ENCODE results near the gene RPL10. TPM values are rescaled to one million over a fixed set of nuclear protein-coding genes. Genes with fewer than 3 reads are reported as not detected.

RPL10 gene
- polyA plus RNA-seq, 1 donor (not counting 4 experiments of a cell fraction or from before 2014, with no cell fraction given), result 2,926 TPM

DNA sequence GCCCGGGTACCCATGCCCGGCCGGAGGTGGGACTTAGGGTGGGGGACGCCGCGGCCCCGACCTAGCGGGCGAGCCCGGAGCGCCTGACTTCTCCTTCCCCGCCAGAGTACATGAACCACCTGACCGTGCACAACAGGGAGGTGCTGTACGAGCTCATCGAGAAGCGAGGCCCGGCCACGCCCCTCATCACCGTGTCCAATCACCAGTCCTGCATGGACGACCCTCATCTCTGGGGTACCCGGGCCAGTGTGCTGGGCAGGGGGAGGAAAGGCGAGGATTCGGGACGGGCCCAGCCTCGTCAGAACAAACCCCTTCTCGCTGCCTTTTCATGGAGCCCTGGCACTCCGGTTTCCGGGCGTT is 13.8 kb downstream of the RPL10 start:
- Histone ChIP-seq H3K9me1 (ENCODE audit: control insufficient read depth, extremely low read depth, insufficient read depth, low read length) (no peaks in the 10 kb centered on the region), H3K9me3 (ENCODE audit: control insufficient read depth, low read depth, low read length) (no peaks in the 10 kb centered on the region), H3K4me2 (ENCODE audit: control insufficient read depth, extremely low read depth, insufficient read depth, low read depth, low read length) (peak overlapping the region; percentile 72), H3K79me2 (ENCODE audit: control insufficient read depth, insufficient read depth, low read length) (no peaks in the 10 kb centered on the region), H2AFZ (ENCODE audit: control insufficient read depth, low read length) (peak overlapping the region; percentile 9), H3K4me1 (ENCODE audit: control insufficient read depth, extremely low read depth, insufficient read depth, low read length) (peaks cover 17% of the 10 kb centered on the region), H4K20me1 (ENCODE audit: control insufficient read depth, extremely low read depth, insufficient read depth, low read length) (no peaks in the 10 kb centered on the region), H3K27me3 (ENCODE audit: control insufficient read depth, extremely low read depth, insufficient read depth, low read length) (no peaks in the 10 kb centered on the region), H3K4me3 (ENCODE audit: control insufficient read depth in 2 of 3, extremely low read depth in 1 of 3, insufficient read depth in 2 of 3, low read depth in 1 of 3, low read length in 3 of 3) (peak overlapping the region; percentile 60 to 67 (median 66)), H3K27ac (ENCODE audit: control insufficient read depth, insufficient read depth, low read length) (peak overlapping the region; percentile 49), H3K9ac (ENCODE audit: control insufficient read depth, extremely low read depth, insufficient read depth, low read length) (peak overlapping the region; percentile 70), H3K36me3 (ENCODE audit: control insufficient read depth in 2 of 2, extremely low read depth in 1 of 2, insufficient read depth in 2 of 2, low read length in 2 of 2) (no peaks in the 10 kb centered on the region)
- FAIRE-seq, result no peak
- no peak for DNase-seq (ENCODE audit: low read depth, low spot score)
- dilution Hi-C loops (cut with MboI; ENCODE audit: extremely low pct_ligation_motif_present, low sequenced_read_pairs), result no loop called here
- TF ChIP-seq EZH2 (IDR thresholded peaks at IDR 0.05; ENCODE audit: low read length), result no peak
- TF ChIP-seq, protein P1, sequence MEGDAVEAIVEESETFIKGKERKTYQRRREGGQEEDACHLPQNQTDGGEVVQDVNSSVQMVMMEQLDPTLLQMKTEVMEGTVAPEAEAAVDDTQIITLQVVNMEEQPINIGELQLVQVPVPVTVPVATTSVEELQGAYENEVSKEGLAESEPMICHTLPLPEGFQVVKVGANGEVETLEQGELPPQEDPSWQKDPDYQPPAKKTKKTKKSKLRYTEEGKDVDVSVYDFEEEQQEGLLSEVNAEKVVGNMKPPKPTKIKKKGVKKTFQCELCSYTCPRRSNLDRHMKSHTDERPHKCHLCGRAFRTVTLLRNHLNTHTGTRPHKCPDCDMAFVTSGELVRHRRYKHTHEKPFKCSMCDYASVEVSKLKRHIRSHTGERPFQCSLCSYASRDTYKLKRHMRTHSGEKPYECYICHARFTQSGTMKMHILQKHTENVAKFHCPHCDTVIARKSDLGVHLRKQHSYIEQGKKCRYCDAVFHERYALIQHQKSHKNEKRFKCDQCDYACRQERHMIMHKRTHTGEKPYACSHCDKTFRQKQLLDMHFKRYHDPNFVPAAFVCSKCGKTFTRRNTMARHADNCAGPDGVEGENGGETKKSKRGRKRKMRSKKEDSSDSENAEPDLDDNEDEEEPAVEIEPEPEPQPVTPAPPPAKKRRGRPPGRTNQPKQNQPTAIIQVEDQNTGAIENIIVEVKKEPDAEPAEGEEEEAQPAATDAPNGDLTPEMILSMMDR (optimal IDR thresholded peaks at IDR 0.05 in 1 of 3, IDR thresholded peaks at IDR 0.05 in 1 of 3, conservative IDR thresholded peaks at IDR 0.05 in 1 of 3; ENCODE audit: extremely low read depth in 1 of 3, insufficient read depth in 2 of 3, low read length in 3 of 3), result no peak

DNA sequence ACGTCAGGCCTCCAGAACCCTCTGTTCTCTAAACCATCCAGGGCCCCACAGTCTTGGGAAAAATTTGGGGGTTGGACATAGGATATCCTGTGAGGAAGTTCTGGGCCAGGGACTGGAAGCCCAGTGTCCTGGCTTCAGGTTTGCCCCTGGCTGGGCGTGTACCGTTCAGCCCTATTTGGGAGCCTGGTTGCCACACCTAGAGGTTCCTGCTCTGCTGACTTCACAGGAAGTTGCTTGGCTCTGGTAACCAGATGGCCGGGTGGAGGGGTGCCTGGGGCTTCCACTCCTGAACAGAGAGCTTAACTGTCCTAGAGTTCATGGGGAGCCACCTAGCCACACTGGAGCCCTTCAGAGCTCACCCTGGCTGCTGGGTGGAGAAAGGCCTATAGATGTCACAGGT is 14.3 kb downstream of the RPL10 start:
- Histone ChIP-seq H3K9ac (ENCODE audit: control insufficient read depth, extremely low read depth, insufficient read depth, low read length) (peak overlapping the region; percentile 70), H3K9me1 (ENCODE audit: control insufficient read depth, extremely low read depth, insufficient read depth, low read length) (no peaks in the 10 kb centered on the region), H3K9me3 (ENCODE audit: control insufficient read depth, low read depth, low read length) (no peaks in the 10 kb centered on the region), H3K27me3 (ENCODE audit: control insufficient read depth, extremely low read depth, insufficient read depth, low read length) (no peaks in the 10 kb centered on the region), H3K4me3 (ENCODE audit: control insufficient read depth in 2 of 3, extremely low read depth in 1 of 3, insufficient read depth in 2 of 3, low read depth in 1 of 3, low read length in 3 of 3) (peak overlapping the region; percentile 60 to 67 (median 66)), H3K4me2 (ENCODE audit: control insufficient read depth, extremely low read depth, insufficient read depth, low read depth, low read length) (peak overlapping the region; percentile 72), H4K20me1 (ENCODE audit: control insufficient read depth, extremely low read depth, insufficient read depth, low read length) (no peaks in the 10 kb centered on the region), H2AFZ (ENCODE audit: control insufficient read depth, low read length) (no peak overlapping the region), H3K79me2 (ENCODE audit: control insufficient read depth, insufficient read depth, low read length) (no peaks in the 10 kb centered on the region), H3K4me1 (ENCODE audit: control insufficient read depth, extremely low read depth, insufficient read depth, low read length) (peaks cover 17% of the 10 kb centered on the region), H3K36me3 (ENCODE audit: control insufficient read depth in 2 of 2, extremely low read depth in 1 of 2, insufficient read depth in 2 of 2, low read length in 2 of 2) (no peaks in the 10 kb centered on the region), H3K27ac (ENCODE audit: control insufficient read depth, insufficient read depth, low read length) (peak overlapping the region; percentile 39)
- dilution Hi-C loops (cut with MboI; ENCODE audit: extremely low pct_ligation_motif_present, low sequenced_read_pairs), result no loop called here
- FAIRE-seq, result no peak
- no peak for DNase-seq (ENCODE audit: low read depth, low spot score)
- TF ChIP-seq EZH2 (IDR thresholded peaks at IDR 0.05; ENCODE audit: low read length), result no peak
- TF ChIP-seq, protein P1 (optimal IDR thresholded peaks at IDR 0.05 in 1 of 3, IDR thresholded peaks at IDR 0.05 in 1 of 3, conservative IDR thresholded peaks at IDR 0.05 in 1 of 3; ENCODE audit: extremely low read depth in 1 of 3, insufficient read depth in 2 of 3, low read length in 3 of 3), result no peak

Data from keratinocyte (primary cell).